ENCODE results near the gene KCNJ6. TPM values are rescaled to one million over a fixed set of nuclear protein-coding genes. Genes with fewer than 3 reads are reported as not detected.

KCNJ6 gene
- total RNA-seq, 1 experiment from 2014 or later, result 1.2 TPM

DNA sequence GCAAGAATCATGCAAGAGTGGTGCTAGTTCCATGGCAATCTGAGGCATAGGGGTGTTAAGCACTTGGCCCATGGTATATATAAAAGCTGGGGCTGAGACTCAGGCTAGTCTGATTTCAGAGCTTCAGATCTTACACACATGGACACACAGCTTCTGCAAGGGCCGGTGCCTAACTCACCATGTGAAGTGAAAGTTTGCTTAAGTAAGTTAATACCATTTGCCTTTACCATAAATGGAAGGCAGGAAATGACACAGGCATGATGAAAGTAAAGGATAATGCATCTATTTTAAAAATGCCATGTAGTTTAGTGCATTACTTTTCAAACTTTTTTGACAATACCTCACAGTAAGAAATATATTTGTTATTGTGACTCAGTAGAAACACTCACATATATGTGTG, 122.6 kb downstream of the KCNJ6 start:
- H4K20me1 ChIP-seq (ENCODE audit: control insufficient read depth, insufficient read depth, insufficient read length), result no peaks in the 10 kb centered on the region
- H3K79me1 ChIP-seq (ENCODE audit: insufficient read depth, low read depth, low read length, poor library complexity, severe bottlenecking), result no peaks in the 10 kb centered on the region
- H3K4ac ChIP-seq (ENCODE audit: low read depth, low read length), result no peak overlapping the region
- H2BK12ac ChIP-seq (ENCODE audit: insufficient read length, low read depth, low read length), result no peak overlapping the region
- Mint-ChIP-seq H3K4me3 (no peak overlapping the region), H3K27me3 (ENCODE audit: low read depth) (no peaks in the 10 kb centered on the region; the same call in 1 of the 2 replicates), H3K4me1 (peaks cover 0 to 7% of the 10 kb centered on the region in 2 experiments; a peak in 2 of 4 replicates), H3K9me3 (no peaks in the 10 kb centered on the region), H3K27ac (no peak overlapping the region), H3K36me3 (ENCODE audit: insufficient read depth in 1 of 3, low read depth in 3 of 3) (no peaks in the 10 kb centered on the region)
- no peak overlapping the region for H3T11ph ChIP-seq (ENCODE audit: low read length)
- no peak overlapping the region for H3K14ac ChIP-seq (ENCODE audit: insufficient read depth, low read length)
- no peak overlapping the region for H3K27ac ChIP-seq (ENCODE audit: insufficient read length, low read depth, low read length)
- no peak overlapping the region for H4K91ac ChIP-seq (ENCODE audit: insufficient read length, low read depth, low read length)
- no peak overlapping the region for H2BK120ac ChIP-seq (ENCODE audit: low read depth, low read length, poor library complexity, severe bottlenecking)
- no peak overlapping the region for H3K9ac ChIP-seq (ENCODE audit: extremely low read depth, insufficient read length, low read length)
- no peak overlapping the region for H3K18ac ChIP-seq (ENCODE audit: insufficient read length, low read depth, low read length)
- H3K23me2 ChIP-seq (ENCODE audit: insufficient read length, low read depth, low read length, poor library complexity, severe bottlenecking), result no peaks in the 10 kb centered on the region
- H2BK20ac ChIP-seq (ENCODE audit: low read depth, low read length, poor library complexity, severe bottlenecking), result no peak overlapping the region
- H3K56ac ChIP-seq (ENCODE audit: insufficient read length, low read depth, low read length), result no peak overlapping the region
- H2BK15ac ChIP-seq (ENCODE audit: low read depth, low read length), result no peak overlapping the region
- H3K79me2 ChIP-seq (ENCODE audit: insufficient read depth, low read length), result no peaks in the 10 kb centered on the region
- DNase-seq, result no peak
- no peaks in the 10 kb centered on the region for H3K27me3 ChIP-seq (ENCODE audit: insufficient read depth, low read length)
- no peak overlapping the region for H2AK5ac ChIP-seq (ENCODE audit: insufficient read length, low read length)
- no peak for TF ChIP-seq CTCF (conservative IDR thresholded peaks at IDR 0.05)
- no peak overlapping the region for H3K23ac ChIP-seq (ENCODE audit: insufficient read length, low read depth, low read length)
- H2AFZ ChIP-seq (ENCODE audit: low read length), result no peak overlapping the region
- no peak overlapping the region for H4K8ac ChIP-seq (replicated peaks; ENCODE audit: insufficient read length, low read depth, low read length)
- no peaks in the 10 kb centered on the region for H3K4me1 ChIP-seq (ENCODE audit: insufficient read depth, low read length)
- no CpG with 5 or more reads among the region's 1 CpG for WGBS (ENCODE audit: extremely low coverage, insufficient read length, low lambda C conversion rate)
- no peak overlapping the region for H3K4me2 ChIP-seq (ENCODE audit: insufficient read depth, insufficient read length, low read length)
- H2BK5ac ChIP-seq (ENCODE audit: insufficient read length, low read length), result no peak overlapping the region
- H4K5ac ChIP-seq (ENCODE audit: insufficient read length, low read depth, low read length), result no peak overlapping the region
- H3K9me3 ChIP-seq (ENCODE audit: control insufficient read depth, low read depth, low read length), result no peaks in the 10 kb centered on the region

Data from H9 (cell line).